ENCODE data around the gene CACNA1D. TPM values are rescaled to one million over a fixed set of nuclear protein-coding genes. Genes with fewer than 3 reads are reported as not detected.

Gene CACNA1D
- total and polyA plus RNA-seq, 9 of the 15 experiments (the other 6 are each of a cell fraction or from before 2014, with no cell fraction given): 0.29 TPM; not detected in 8

- no TSS peak for BruUV-seq (replicated peaks)
- H3K36me3 ChIP-seq (ENCODE audit: control insufficient read depth, insufficient read depth, low read length): no peaks in the 10 kb centered on the region
- no peaks in the 10 kb centered on the region for H3K9me1 ChIP-seq (ENCODE audit: control insufficient read depth, insufficient read depth, low read length)
- FAIRE-seq: no peak
- H4K20me1 ChIP-seq (replicated peaks; ENCODE audit: control insufficient read depth, insufficient read depth, low read length): no peaks in the 10 kb centered on the region
- no peak for ATAC-seq
- under 1% methylated on average over 10 of the region's 14 CpGs for WGBS (ENCODE audit: insufficient coverage, low coverage, missing lambda C conversion rate)
- TF ChIP-seq ZBTB34 (CRISPR knock-in tag; IDR thresholded peaks at IDR 0.05) (no peak), ZNF3 (CRISPR knock-in tag; IDR thresholded peaks at IDR 0.05) (no peak), ZKSCAN3 (CRISPR knock-in tag; IDR thresholded peaks at IDR 0.05) (no peak), PKNOX1 (IDR thresholded peaks at IDR 0.05) (no peak), ZNF551 (CRISPR knock-in tag; IDR thresholded peaks at IDR 0.05) (no peak), ATF6 (CRISPR knock-in tag; IDR thresholded peaks at IDR 0.05) (no peak), SRSF9 (IDR thresholded peaks at IDR 0.05; ENCODE audit: borderline replicate concordance, low read depth, low read length) (no peak), SRF (CRISPR knock-in tag; IDR thresholded peaks at IDR 0.05) (no peak), POLR2G (IDR thresholded peaks at IDR 0.05; ENCODE audit: low read depth, low read length) (no peak), MBD1 (CRISPR knock-in tag; IDR thresholded peaks at IDR 0.05) (no peak)
- no peak overlapping the region for H3K27ac ChIP-seq (ENCODE audit: extremely low read depth, low read depth, low read length)
- H2AFZ ChIP-seq (ENCODE audit: low read depth, low read length): no peak overlapping the region
- no peaks in the 10 kb centered on the region for H3K9me3 ChIP-seq (replicated peaks; ENCODE audit: control insufficient read depth, insufficient read depth, low read depth, low read length)
- POLR2A ChIA-PET: no interaction called here
- no peaks in the 10 kb centered on the region for H3K79me2 ChIP-seq (ENCODE audit: control insufficient read depth, insufficient read depth, low read length)
- in situ Hi-C loops (cut with MboI) (no loop called here), intact Hi-C loops (cut with micrococcal nuclease) (no loop called here)
- no peak overlapping the region for H3K4me3 ChIP-seq
- H3K27me3 ChIP-seq (ENCODE audit: control insufficient read depth in 2 of 2, insufficient read depth in 2 of 2, low read length in 2 of 2): peaks cover 0 to 14% of the 10 kb centered on the region in 2 experiments; a peak in 2 of 5 replicates
- CTCF ChIA-PET (ENCODE audit: low intra/inter-chr PET ratio): no interaction called here
- H3K4me2 ChIP-seq (ENCODE audit: insufficient read depth, low read length): no peak overlapping the region
- no peaks in the 10 kb centered on the region for H3K4me1 ChIP-seq (replicated peaks in 1 of 2; ENCODE audit: control insufficient read depth in 2 of 2, insufficient read depth in 2 of 2, low read length in 2 of 2)
- no peak for DNase-seq (ENCODE audit: extremely low read depth in 1 of 4, low spot score in 3 of 4)
- no peak overlapping the region for H3K9ac ChIP-seq (ENCODE audit: insufficient read depth in 1 of 2, low read depth in 2 of 2, low read length in 2 of 2)
Observed at GRCh38 chr3:53702776-53703530, 208.5 kb downstream of the CACNA1D start.

Measured in K562 (cell line).